Thyroid gland (tissue), 4 donors: ENCODE results near the gene MED8. TPM values are rescaled to one million over a fixed set of nuclear protein-coding genes. Genes with fewer than 3 reads are reported as not detected.

Source experiments
- DNase-seq, 2 donors: peaks; one replicate each; pipeline ENCODE4 v3.0.0-alpha.2; 2019
- H3K27ac ChIP-seq, 3 donors: fragments of 200-600 bp; sonication (generic); 1 replicate in 2 of 3; 2 replicates in 1 of 3; pipeline ENCODE4 v1.5.1; 2016 to 2019; ENCODE audit warnings: mild to moderate bottlenecking in 1 of 3, moderate library complexity in 1 of 3
- H3K27me3 ChIP-seq: fragments of 200-600 bp; sonication (generic); one replicate; pipeline ENCODE4 v1.5.1; 2019
- H3K36me3 ChIP-seq, 2 donors: fragments of 200-600 bp; sonication (generic); one replicate each; pipeline ENCODE4 v1.5.1; 2016 to 2019
- H3K4me1 ChIP-seq, 2 donors: fragments of 200-600 bp; sonication (generic); one replicate each; pipeline ENCODE4 v1.5.1; 2017 to 2019
- H3K4me3 ChIP-seq, 3 donors: fragments of 200-600 bp; sonication (generic); replicated peaks in 1 of 3; 1 replicate in 2 of 3; 2 replicates in 1 of 3; pipeline ENCODE4 v1.5.1; 2016; ENCODE audit warnings: mild to moderate bottlenecking in 1 of 3
- H3K9me3 ChIP-seq: fragments of 200-600 bp; sonication (generic); one replicate; pipeline ENCODE4 v1.5.1; 2017
- POLR2A ChIP-seq, 2 donors: fragments of 450-650 bp; IDR thresholded peaks; one replicate each; pipeline ENCODE4 v1.6.1; 2017; ENCODE audit warnings: antibody characterized with exemption in 2 of 2, mild to moderate bottlenecking in 2 of 2, moderate library complexity in 1 of 2
- WGBS, 2 donors: methylation state at CpG; one replicate each; pipeline ENCODE4 v1.1.5; 2017; 5-methylcytosine and 5-hydroxymethylcytosine counted together
- intact Hi-C: fragments of 100-400 bp; cut with DNase I; formaldehyde crosslinking; loops from one replicate; pipeline ENCODE4 v1.15.1; 2023
- total RNA-seq, 4 donors: library from RNA; depleted of rRNA; stranded (reverse); fragments of >200 nt; gene quantifications; one replicate each; pipeline ENCODE4 v1.2.3, GENCODE V29; 2016
- TF ChIP-seq, protein P1 (sequence below), 6 experiments: fragments of 200-600 bp in 3 of 6; fragments of 450-650 bp in 3 of 6; sonication (generic) in 3 of 6; IDR thresholded peaks; one replicate each; pipeline ENCODE4 v1.5.1; 2016 to 2019; ENCODE audit warnings: antibody characterized with exemption in 6 of 6, mild to moderate bottlenecking in 2 of 6, inconsistent platforms in 1 of 6, moderate library complexity in 1 of 6

The MED8 gene
- total RNA-seq, 4 donors from 2014 or later: 37.7 to 48.6 (median 45.3) TPM

GRCh38 chr1:43386676-43387075 is 2.9 kb downstream of the MED8 start:
- intact Hi-C loops: no loop called here
- no peak for DNase-seq
- no peak overlapping the region for H3K4me3 ChIP-seq
- H3K27ac ChIP-seq: no peak overlapping the region
- no peaks in the 10 kb centered on the region for H3K27me3 ChIP-seq
- H3K9me3 ChIP-seq: no peaks in the 10 kb centered on the region
- H3K4me1 ChIP-seq: peaks cover 20 to 22% of the 10 kb centered on the region in 2 donors
- TF ChIP-seq, protein P1, sequence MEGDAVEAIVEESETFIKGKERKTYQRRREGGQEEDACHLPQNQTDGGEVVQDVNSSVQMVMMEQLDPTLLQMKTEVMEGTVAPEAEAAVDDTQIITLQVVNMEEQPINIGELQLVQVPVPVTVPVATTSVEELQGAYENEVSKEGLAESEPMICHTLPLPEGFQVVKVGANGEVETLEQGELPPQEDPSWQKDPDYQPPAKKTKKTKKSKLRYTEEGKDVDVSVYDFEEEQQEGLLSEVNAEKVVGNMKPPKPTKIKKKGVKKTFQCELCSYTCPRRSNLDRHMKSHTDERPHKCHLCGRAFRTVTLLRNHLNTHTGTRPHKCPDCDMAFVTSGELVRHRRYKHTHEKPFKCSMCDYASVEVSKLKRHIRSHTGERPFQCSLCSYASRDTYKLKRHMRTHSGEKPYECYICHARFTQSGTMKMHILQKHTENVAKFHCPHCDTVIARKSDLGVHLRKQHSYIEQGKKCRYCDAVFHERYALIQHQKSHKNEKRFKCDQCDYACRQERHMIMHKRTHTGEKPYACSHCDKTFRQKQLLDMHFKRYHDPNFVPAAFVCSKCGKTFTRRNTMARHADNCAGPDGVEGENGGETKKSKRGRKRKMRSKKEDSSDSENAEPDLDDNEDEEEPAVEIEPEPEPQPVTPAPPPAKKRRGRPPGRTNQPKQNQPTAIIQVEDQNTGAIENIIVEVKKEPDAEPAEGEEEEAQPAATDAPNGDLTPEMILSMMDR (IDR thresholded peaks at IDR 0.05): no peak
- TF ChIP-seq POLR2A (IDR thresholded peaks at IDR 0.05): no peak
- 96 to 97% methylated on average over 6 of the region's 6 CpGs for WGBS, 2 donors
- H3K36me3 ChIP-seq: peaks cover 38 to 47% of the 10 kb centered on the region in 2 donors

GRCh38 chr1:43383449-43383848 is 6.2 kb downstream of the MED8 start:
- no peak for TF ChIP-seq POLR2A (IDR thresholded peaks at IDR 0.05)
- TF ChIP-seq, protein P1 (IDR thresholded peaks at IDR 0.05): peak in 3 of 6 experiments; percentile 20 to 39 (median 37)
- DNase-seq: peak in 1 of 2 donors; percentile 26
- Histone ChIP-seq H3K27me3 (no peaks in the 10 kb centered on the region), H3K4me1 (peaks cover 6 to 8% of the 10 kb centered on the region in 2 donors), H3K27ac (no peak overlapping the region), H3K4me3 (no peak overlapping the region), H3K36me3 (peaks cover 38 to 47% of the 10 kb centered on the region in 2 donors), H3K9me3 (no peaks in the 10 kb centered on the region)
- 92 to 95% methylated on average over 2 of the region's 2 CpGs for WGBS, 2 donors
- intact Hi-C loops: no loop called here

GRCh38 chr1:43382027-43382779 is 7.4 kb downstream of the MED8 start:
- Histone ChIP-seq H3K36me3 (peaks cover 38 to 47% of the 10 kb centered on the region in 2 donors), H3K4me1 (peaks cover 2 to 6% of the 10 kb centered on the region in 2 donors), H3K27me3 (no peaks in the 10 kb centered on the region), H3K4me3 (no peak overlapping the region), H3K27ac (no peak overlapping the region), H3K9me3 (no peaks in the 10 kb centered on the region)
- 57 to 76% methylated on average over 5 to 6 of the region's 6 CpGs for WGBS, 2 donors
- intact Hi-C loops: no loop called here
- no peak for TF ChIP-seq POLR2A (IDR thresholded peaks at IDR 0.05)
- no peak for DNase-seq

GRCh38 chr1:43381612-43382011 is 8.0 kb downstream of the MED8 start:
- H3K27me3 ChIP-seq: no peaks in the 10 kb centered on the region
- TF ChIP-seq, protein P1 (IDR thresholded peaks at IDR 0.05): no peak
- TF ChIP-seq POLR2A (IDR thresholded peaks at IDR 0.05): no peak
- H3K36me3 ChIP-seq: peaks cover 33 to 41% of the 10 kb centered on the region in 2 donors
- peaks cover 8 to 11% of the 10 kb centered on the region in 2 donors for H3K4me1 ChIP-seq
- intact Hi-C loops: no loop called here
- H3K27ac ChIP-seq: no peak overlapping the region
- no peak for DNase-seq
- H3K9me3 ChIP-seq: no peaks in the 10 kb centered on the region
- H3K4me3 ChIP-seq: no peak overlapping the region
- 81 to 85% methylated on average over 3 of the region's 3 CpGs for WGBS, 2 donors

- 98 to 100% methylated on average over 1 of the region's 1 CpG for WGBS, 2 donors
- H3K36me3 ChIP-seq: peaks cover 11 to 20% of the 10 kb centered on the region in 2 donors
- peaks cover 9 to 23% of the 10 kb centered on the region in 2 donors for H3K4me1 ChIP-seq
- no peak for TF ChIP-seq POLR2A (IDR thresholded peaks at IDR 0.05)
- TF ChIP-seq, protein P1 (IDR thresholded peaks at IDR 0.05): no peak
- no peaks in the 10 kb centered on the region for H3K9me3 ChIP-seq
- no peak overlapping the region for H3K27ac ChIP-seq
- H3K4me3 ChIP-seq: no peak overlapping the region
- H3K27me3 ChIP-seq: no peaks in the 10 kb centered on the region
- no peak for DNase-seq
- intact Hi-C loops: no loop called here
Observed at GRCh38 chr1:43379476-43379875, 10.1 kb downstream of the MED8 start.
